NCI-H2029 (cell line): ENCODE data around the gene ENTREP3.

ENCODE experiments used
- DNase-seq: peaks from one replicate; lab custom pipeline; 2025; lab: John Stamatoyannopoulos, UW

ENTREP3 gene

GRCh38 chr1:155277902-155278688 is 22.8 kb upstream of the ENTREP3 start:
- DNase-seq: peak; percentile 59

- peak; percentile 96 for DNase-seq
Measured at GRCh38 chr1:155277070-155277901, 22.0 kb upstream of the ENTREP3 start, which contains the start of gene HCN3. HCN3 (plus strand) TSS chr1:155277463; CDS start chr1:155277591, 128 bp downstream.

GRCh38 chr1:155273343-155274245 is 18.3 kb upstream of the ENTREP3 start, which contains the start of gene CLK2:
CLK2 (minus strand) TSS chr1:155273504; CDS start chr1:155270977, 2,527 bp downstream.
- DNase-seq: peak; percentile 95

GRCh38 chr1:155272466-155273342 is 17.4 kb upstream of the ENTREP3 start:
- peak; percentile 65 for DNase-seq

- no peak for DNase-seq
Measured at GRCh38 chr1:155269381-155269780, 14.1 kb upstream of the ENTREP3 start.

GRCh38 chr1:155268630-155269029 is 13.3 kb upstream of the ENTREP3 start:
- no peak for DNase-seq

GRCh38 chr1:155267373-155267772 is 12.1 kb upstream of the ENTREP3 start:
- DNase-seq: no peak

GRCh38 chr1:155266553-155266952 is 11.3 kb upstream of the ENTREP3 start:
- DNase-seq: no peak

- DNase-seq: no peak
Measured at GRCh38 chr1:155263067-155263466, 7.8 kb upstream of the ENTREP3 start.

- peak; percentile 97 for DNase-seq
Measured at GRCh38 chr1:155261852-155262673, 6.8 kb upstream of the ENTREP3 start, which contains the start of gene SCAMP3. SCAMP3 (minus strand) TSS chr1:155262360; CDS start chr1:155262151, 209 bp downstream.

- DNase-seq: no peak
Measured at GRCh38 chr1:155261493-155261851, 6.2 kb upstream of the ENTREP3 start.

GRCh38 chr1:155260276-155260675 is 5.0 kb upstream of the ENTREP3 start:
- DNase-seq: no peak

GRCh38 chr1:155256058-155256852 is 972 bp upstream of the ENTREP3 start:
- no peak for DNase-seq

- no peak for DNase-seq
Measured at GRCh38 chr1:155254714-155255242, 505 bp downstream of the ENTREP3 start.

GRCh38 chr1:155254228-155254713 is 1.0 kb downstream of the ENTREP3 start:
- DNase-seq: no peak

GRCh38 chr1:155253797-155254196 is 1.5 kb downstream of the ENTREP3 start:
- no peak for DNase-seq

GRCh38 chr1:155253208-155253607 is 2.1 kb downstream of the ENTREP3 start:
- no peak for DNase-seq

GRCh38 chr1:155251566-155251965 is 3.7 kb downstream of the ENTREP3 start:
- DNase-seq: no peak
